ENCODE results near the gene ZNF512. TPM values are rescaled to one million over a fixed set of nuclear protein-coding genes. Genes with fewer than 3 reads are reported as not detected.

ZNF512 gene
- total and polyA plus RNA-seq, 4 donors = 10.5 to 64.9 (median 18.6) TPM

DNA sequence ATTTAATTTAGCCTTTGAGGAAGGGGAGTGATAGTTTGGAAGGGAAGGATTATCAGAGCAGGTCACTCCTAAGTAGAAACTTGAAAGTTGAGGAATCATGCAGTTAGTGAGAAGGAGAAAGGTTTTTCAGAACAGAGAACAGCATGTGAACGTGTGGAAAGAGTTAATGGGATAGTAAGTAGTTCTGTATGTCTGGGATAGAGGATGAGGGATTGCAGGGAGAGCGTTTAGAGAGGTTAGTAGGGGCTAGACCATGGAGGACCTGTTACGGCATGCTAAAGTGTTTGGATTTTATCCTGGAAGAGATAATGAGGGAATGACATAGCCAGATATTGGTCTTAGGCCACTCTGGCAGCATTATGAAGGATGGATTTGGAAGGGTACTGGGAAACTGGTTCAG, 1.8 kb downstream of the ZNF512 start:
- Histone ChIP-seq H3K9ac (ENCODE audit: insufficient read depth in 1 of 2, low read length in 2 of 2) (no peak overlapping the region), H3K9me3 (ENCODE audit: control insufficient read depth in 4 of 4, insufficient read depth in 3 of 4, low read length in 3 of 4) (peaks cover 0 to 13% (median 2%) of the 10 kb centered on the region in 4 donors), H3K27me3 (ENCODE audit: control insufficient read depth in 3 of 3, insufficient read depth in 3 of 3, low read length in 2 of 3) (no peaks in the 10 kb centered on the region), H3K4me3 (no peak overlapping the region), H3K27ac (ENCODE audit: low read depth in 1 of 2, low read length in 1 of 2) (no peak overlapping the region), H3K36me3 (ENCODE audit: control insufficient read depth in 4 of 4, insufficient read depth in 4 of 4, low read length in 4 of 4) (peaks cover 0 to 3% (median 0%) of the 10 kb centered on the region in 4 donors), H3K4me1 (ENCODE audit: control insufficient read depth in 5 of 5, insufficient read depth in 5 of 5, low read length in 5 of 5) (peaks cover 0 to 17% (median 5%) of the 10 kb centered on the region in 5 donors)
- 79 to 89% methylated on average over 3 of the region's 3 CpGs for WGBS, 2 donors
- no peak for DNase-seq
- no peak for ATAC-seq (ENCODE audit: insufficient read depth, low FRiP score)
- TF ChIP-seq, protein P1, sequence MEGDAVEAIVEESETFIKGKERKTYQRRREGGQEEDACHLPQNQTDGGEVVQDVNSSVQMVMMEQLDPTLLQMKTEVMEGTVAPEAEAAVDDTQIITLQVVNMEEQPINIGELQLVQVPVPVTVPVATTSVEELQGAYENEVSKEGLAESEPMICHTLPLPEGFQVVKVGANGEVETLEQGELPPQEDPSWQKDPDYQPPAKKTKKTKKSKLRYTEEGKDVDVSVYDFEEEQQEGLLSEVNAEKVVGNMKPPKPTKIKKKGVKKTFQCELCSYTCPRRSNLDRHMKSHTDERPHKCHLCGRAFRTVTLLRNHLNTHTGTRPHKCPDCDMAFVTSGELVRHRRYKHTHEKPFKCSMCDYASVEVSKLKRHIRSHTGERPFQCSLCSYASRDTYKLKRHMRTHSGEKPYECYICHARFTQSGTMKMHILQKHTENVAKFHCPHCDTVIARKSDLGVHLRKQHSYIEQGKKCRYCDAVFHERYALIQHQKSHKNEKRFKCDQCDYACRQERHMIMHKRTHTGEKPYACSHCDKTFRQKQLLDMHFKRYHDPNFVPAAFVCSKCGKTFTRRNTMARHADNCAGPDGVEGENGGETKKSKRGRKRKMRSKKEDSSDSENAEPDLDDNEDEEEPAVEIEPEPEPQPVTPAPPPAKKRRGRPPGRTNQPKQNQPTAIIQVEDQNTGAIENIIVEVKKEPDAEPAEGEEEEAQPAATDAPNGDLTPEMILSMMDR (IDR thresholded peaks at IDR 0.05; ENCODE audit: control extremely low read depth, extremely low read depth) = no peak

DNA sequence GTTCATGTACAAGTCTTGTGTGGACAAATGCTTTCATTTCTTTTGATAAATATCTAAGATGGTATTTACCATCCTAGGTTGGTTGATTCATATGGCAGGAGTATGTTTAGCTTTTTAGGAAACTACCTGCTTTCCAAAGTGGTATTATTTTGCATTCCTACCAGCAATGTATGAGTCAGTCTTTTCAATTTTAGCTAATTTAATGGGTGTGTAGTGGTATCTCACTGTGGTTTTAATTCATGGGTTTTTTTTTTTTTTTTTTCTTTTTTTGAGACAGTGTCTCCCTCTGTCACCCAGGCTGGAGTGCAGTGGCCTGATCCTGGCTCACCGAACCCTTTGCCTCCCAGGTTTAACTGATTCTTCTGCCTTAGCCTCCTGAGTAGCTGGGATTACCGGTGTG, 4.2 kb downstream of the ZNF512 start:
- DNase-seq (no peak), ATAC-seq (ENCODE audit: insufficient read depth, low FRiP score) (no peak)
- peaks cover 0 to 3% (median 0%) of the 10 kb centered on the region in 4 donors for H3K36me3 ChIP-seq (ENCODE audit: control insufficient read depth in 4 of 4, insufficient read depth in 4 of 4, low read length in 4 of 4)
- TF ChIP-seq, protein P1 (IDR thresholded peaks at IDR 0.05; ENCODE audit: control extremely low read depth, extremely low read depth) = no peak
- no peak overlapping the region for H3K4me3 ChIP-seq
- no peak overlapping the region for H3K27ac ChIP-seq (ENCODE audit: low read depth in 1 of 2, low read length in 1 of 2)
- 91 to 95% methylated on average over 2 of the region's 2 CpGs for WGBS, 2 donors
- H3K27me3 ChIP-seq (ENCODE audit: control insufficient read depth in 3 of 3, insufficient read depth in 3 of 3, low read length in 2 of 3) = no peaks in the 10 kb centered on the region
- H3K9ac ChIP-seq (ENCODE audit: insufficient read depth in 1 of 2, low read length in 2 of 2) = no peak overlapping the region
- H3K9me3 ChIP-seq (ENCODE audit: control insufficient read depth in 4 of 4, insufficient read depth in 3 of 4, low read length in 3 of 4) = peaks cover 0 to 3% (median 0%) of the 10 kb centered on the region in 4 donors
- H3K4me1 ChIP-seq (ENCODE audit: control insufficient read depth in 5 of 5, insufficient read depth in 5 of 5, low read length in 5 of 5) = peaks cover 0 to 17% (median 5%) of the 10 kb centered on the region in 5 donors

DNA sequence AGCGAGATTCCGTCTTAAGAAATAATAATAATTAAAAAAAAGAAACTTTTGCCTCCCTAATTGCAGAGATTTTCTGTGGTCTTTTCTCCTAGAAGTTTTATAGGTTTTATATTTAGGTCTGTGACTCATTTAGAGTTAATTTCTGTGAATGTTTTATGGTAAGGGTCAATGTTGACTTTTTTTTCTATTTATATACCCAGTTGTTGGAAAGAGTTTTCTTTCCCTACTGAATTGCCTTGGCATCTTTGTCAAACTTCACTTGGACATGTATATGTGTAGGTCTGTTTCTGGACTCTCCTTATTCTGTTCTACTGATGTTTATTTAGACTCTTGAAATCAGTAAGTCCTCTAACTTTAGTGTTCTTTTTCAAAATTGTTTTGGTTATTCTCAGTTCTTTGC, 5.5 kb downstream of the ZNF512 start:
- H3K9ac ChIP-seq (ENCODE audit: insufficient read depth in 1 of 2, low read length in 2 of 2) = no peak overlapping the region
- WGBS, 2 donors = 99% methylated on average over 2 of the region's 2 CpGs
- peaks cover 0 to 3% (median 0%) of the 10 kb centered on the region in 4 donors for H3K9me3 ChIP-seq (ENCODE audit: control insufficient read depth in 4 of 4, insufficient read depth in 3 of 4, low read length in 3 of 4)
- TF ChIP-seq, protein P1 (IDR thresholded peaks at IDR 0.05; ENCODE audit: control extremely low read depth, extremely low read depth) = no peak
- no peak overlapping the region for H3K27ac ChIP-seq (ENCODE audit: low read depth in 1 of 2, low read length in 1 of 2)
- peaks cover 0 to 14% (median 2%) of the 10 kb centered on the region in 5 donors for H3K4me1 ChIP-seq (ENCODE audit: control insufficient read depth in 5 of 5, insufficient read depth in 5 of 5, low read length in 5 of 5)
- DNase-seq (no peak), ATAC-seq (ENCODE audit: insufficient read depth, low FRiP score) (no peak)
- H3K4me3 ChIP-seq = no peak overlapping the region
- H3K36me3 ChIP-seq (ENCODE audit: control insufficient read depth in 4 of 4, insufficient read depth in 4 of 4, low read length in 4 of 4) = peaks cover 0 to 2% (median 0%) of the 10 kb centered on the region in 4 donors
- no peaks in the 10 kb centered on the region for H3K27me3 ChIP-seq (ENCODE audit: control insufficient read depth in 3 of 3, insufficient read depth in 3 of 3, low read length in 2 of 3)

DNA sequence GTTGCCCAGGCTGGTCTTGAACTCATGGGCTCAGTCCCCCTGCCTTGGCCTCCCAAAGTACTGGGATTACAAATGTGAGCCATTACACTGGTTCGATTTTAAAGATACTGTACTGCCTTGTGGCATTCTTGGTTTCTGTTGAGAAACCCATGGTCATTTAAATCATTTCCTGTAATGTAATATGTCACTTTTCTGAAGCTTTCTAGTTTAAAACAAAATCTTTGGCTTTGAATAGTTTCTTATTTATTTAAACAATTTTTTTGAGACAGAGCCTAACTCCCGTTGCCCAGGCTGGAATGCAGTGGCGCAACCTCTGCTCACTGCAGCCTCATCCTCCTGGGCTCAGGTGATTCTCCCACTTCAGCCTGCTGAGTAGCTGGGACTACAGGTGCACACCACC, 8.9 kb downstream of the ZNF512 start:
- H3K36me3 ChIP-seq (ENCODE audit: control insufficient read depth in 4 of 4, insufficient read depth in 4 of 4, low read length in 4 of 4) = peaks cover 0 to 3% (median 0%) of the 10 kb centered on the region in 4 donors
- WGBS, 2 donors = 61 to 78% methylated on average over 3 of the region's 3 CpGs
- H3K4me1 ChIP-seq (ENCODE audit: control insufficient read depth in 5 of 5, insufficient read depth in 5 of 5, low read length in 5 of 5) = no peaks in the 10 kb centered on the region
- H3K27me3 ChIP-seq (ENCODE audit: control insufficient read depth in 3 of 3, insufficient read depth in 3 of 3, low read length in 2 of 3) = no peaks in the 10 kb centered on the region
- H3K4me3 ChIP-seq = no peak overlapping the region
- no peak overlapping the region for H3K27ac ChIP-seq (ENCODE audit: low read depth in 1 of 2, low read length in 1 of 2)
- TF ChIP-seq, protein P1 (IDR thresholded peaks at IDR 0.05; ENCODE audit: control extremely low read depth, extremely low read depth) = no peak
- H3K9me3 ChIP-seq (ENCODE audit: control insufficient read depth in 4 of 4, insufficient read depth in 3 of 4, low read length in 3 of 4) = peaks cover 0 to 5% (median 2%) of the 10 kb centered on the region in 4 donors
- no peak for DNase-seq
- ATAC-seq (ENCODE audit: insufficient read depth, low FRiP score) = no peak
- no peak overlapping the region for H3K9ac ChIP-seq (ENCODE audit: insufficient read depth in 1 of 2, low read length in 2 of 2)

Measured in lung (tissue), 12 donors.